ENCODE data around the gene TMEM126A.

- TF ChIP-seq POLR2AphosphoS5 (IDR thresholded peaks at IDR 0.05; ENCODE audit: low read depth, low read length) = no peak
- TF ChIP-seq POLR2A (IDR thresholded peaks at IDR 0.05; ENCODE audit: low read depth, low read length) = no peak
Measured at GRCh38 chr11:85704967-85705366, 57.2 kb downstream of the TMEM126A start.
